HG03571 (cell line): Measurements from ENCODE around the gene RDH5.
"Not testable (repeated sequence)": the region's sequence is repeated elsewhere in the genome, so short reads cannot be mapped to it uniquely, and the experiment has no call there.

Experiments used
- ATAC-seq: cut with Tn5 transposase; IDR thresholded peaks from one replicate; pipeline ENCODE4 v1.9.1; 2021; ENCODE audit not compliant: unreplicated experiment

Gene RDH5

GRCh38 chr12:55744340-55745030 is 24.3 kb downstream of the RDH5 start:
- no peak for ATAC-seq

GRCh38 chr12:55745361-55746173 is 25.4 kb downstream of the RDH5 start:
- no peak for ATAC-seq

GRCh38 chr12:55746174-55746912 is 26.1 kb downstream of the RDH5 start:
- ATAC-seq, result no peak

GRCh38 chr12:55746913-55747231 is 26.7 kb downstream of the RDH5 start:
- no peak for ATAC-seq

GRCh38 chr12:55748230-55748993 is 28.2 kb downstream of the RDH5 start:
- ATAC-seq, result no peak

- no peak for ATAC-seq
Measured at GRCh38 chr12:55755246-55755645, 35.1 kb downstream of the RDH5 start.

GRCh38 chr12:55757701-55758100 is 37.5 kb downstream of the RDH5 start:
- no peak for ATAC-seq

GRCh38 chr12:55758575-55758974 is 38.4 kb downstream of the RDH5 start:
- not testable (repeated sequence) for ATAC-seq

GRCh38 chr12:55760663-55761062 is 40.5 kb downstream of the RDH5 start:
- no peak for ATAC-seq

GRCh38 chr12:55762646-55763045 is 42.5 kb downstream of the RDH5 start:
- no peak for ATAC-seq

- ATAC-seq, result no peak
Measured at GRCh38 chr12:55765736-55766290, 45.6 kb downstream of the RDH5 start.

GRCh38 chr12:55767156-55767555 is 47.0 kb downstream of the RDH5 start:
- ATAC-seq, result no peak

GRCh38 chr12:55771736-55772135 is 51.5 kb downstream of the RDH5 start:
- no peak for ATAC-seq
